Stomach (tissue), 9 donors: ENCODE measurements around the gene CLIP2. TPM values are rescaled to one million over a fixed set of nuclear protein-coding genes. Genes with fewer than 3 reads are reported as not detected.

Source experiments
- DNase-seq, 2 donors: peaks; one replicate each; pipeline versions ENCODE4 v3.0.0 to v3.0.0-alpha.2; 2013 to 2019
- H3K27ac ChIP-seq, 5 donors: fragments of 200-600 bp in 4 of 5; sonication (generic) in 4 of 5; one replicate each; pipeline ENCODE4 v1.5.1; 2013 to 2019; ENCODE audit warnings: mild to moderate bottlenecking in 1 of 5, moderate library complexity in 1 of 5
- H3K27me3 ChIP-seq, 3 donors: fragments of 200-600 bp; sonication (generic); one replicate each; pipeline ENCODE4 v1.5.1; 2017 to 2019; ENCODE audit warnings: mixed run types in 1 of 3
- H3K36me3 ChIP-seq, 4 donors: fragments of 200-600 bp; sonication (generic); 1 replicate in 3 of 4; 2 replicates in 1 of 4; pipeline ENCODE4 v1.5.1; 2016 to 2019
- H3K4me1 ChIP-seq, 4 donors: fragments of 200-600 bp; sonication (generic); one replicate each; pipeline ENCODE4 v1.5.1; 2016 to 2019
- H3K4me3 ChIP-seq, 4 donors: fragments of 200-600 bp; sonication (generic) in 3 of 4; one replicate each; pipeline ENCODE4 v1.5.1; 2016 to 2019; ENCODE audit warnings: mild to moderate bottlenecking in 1 of 4
- H3K9me3 ChIP-seq, 4 donors: fragments of 200-600 bp; sonication (generic); one replicate each; pipeline ENCODE4 v1.5.1; 2016 to 2019
- CTCF ChIP-seq, 7 experiments: fragments of 450-650 bp in 4 of 7; fragments of 200-600 bp in 3 of 7; sonication (generic) in 3 of 7; IDR thresholded peaks; one replicate each; pipeline ENCODE4 v1.5.1; 2016 to 2019; ENCODE audit warnings: antibody characterized with exemption in 7 of 7, control low read depth in 2 of 7, mild to moderate bottlenecking in 1 of 7
- EP300 ChIP-seq: sonication (generic); formaldehyde crosslinking; IDR thresholded peaks from one replicate; pipeline ENCODE4 v1.6.1; 2017; ENCODE audit warnings: antibody characterized with exemption
- POLR2A ChIP-seq, 4 donors: fragments of 450-650 bp; IDR thresholded peaks; one replicate each; pipeline ENCODE4 v1.6.1; 2016; ENCODE audit warnings: antibody characterized with exemption in 4 of 4, control low read depth in 2 of 4, mild to moderate bottlenecking in 1 of 4, moderate library complexity in 1 of 4
- POLR2AphosphoS5 ChIP-seq, 3 donors: sonication (generic); formaldehyde crosslinking; IDR thresholded peaks; one replicate each; pipeline ENCODE4 v1.6.1; 2016; ENCODE audit warnings: antibody characterized with exemption in 3 of 3
- WGBS, 5 donors: extraction: QIAGEN DNeasy Blood & Tissue Kit in 3 of 5; methylation state at CpG; one replicate each; pipeline versions ENCODE4 v1.1.5 to v1.1.7; 2013 to 2018; 5-methylcytosine and 5-hydroxymethylcytosine counted together
- intact Hi-C: fragments of 100-400 bp; cut with DNase I; formaldehyde crosslinking; loops from one replicate; pipeline ENCODE4 v1.15.1; 2023; ENCODE audit warnings: low total_unique reads
- polyA plus RNA-seq, 3 donors: library from polyadenylated mRNA; stranded (reverse); fragments of 200-250 nt; gene quantifications; one replicate each; pipeline ENCODE4 v1.2.3, GENCODE V29; 2013
- total RNA-seq, 5 donors: library from RNA; depleted of rRNA; stranded (reverse); fragments of >200 nt; gene quantifications; one replicate each; pipeline versions ENCODE4 v1.1.0 to v1.2.3, GENCODE V29; 2014 to 2016
- donor health status: healthy with polysubstance abuse.
- donor health status: Bipolar disorder and iron deficiency.
- donor health status: healthy.

Gene CLIP2
- total and polyA plus RNA-seq, 8 donors, result 4.5 to 485 (median 23.9) TPM

- Histone ChIP-seq H3K27ac (no peak overlapping the region), H3K36me3 (peaks cover 11 to 70% (median 54%) of the 10 kb centered on the region in 4 donors), H3K4me1 (peaks cover 0 to under 1% (median 0%) of the 10 kb centered on the region in 4 donors), H3K27me3 (no peaks in the 10 kb centered on the region), H3K9me3 (no peaks in the 10 kb centered on the region), H3K4me3 (no peak overlapping the region)
- TF ChIP-seq CTCF (IDR thresholded peaks at IDR 0.05) (no peak), POLR2A (IDR thresholded peaks at IDR 0.05) (no peak), POLR2AphosphoS5 (IDR thresholded peaks at IDR 0.05) (no peak), EP300 (no peak)
- intact Hi-C loops, result no loop called here
- DNase-seq, result peak in 1 of 2 donors; percentile 83
- WGBS, 5 donors, result 61 to 69% (median 68%) methylated on average over 10 of the region's 10 CpGs
Observed at GRCh38 chr7:74365322-74366022, 76.3 kb downstream of the CLIP2 start.

GRCh38 chr7:74371381-74372341 is 82.5 kb downstream of the CLIP2 start:
- intact Hi-C loops, result no loop called here
- Histone ChIP-seq H3K36me3 (peaks cover 8 to 27% (median 19%) of the 10 kb centered on the region in 4 donors), H3K27ac (peak overlapping the region; percentile 17 to 81 (median 66)), H3K27me3 (no peaks in the 10 kb centered on the region), H3K4me1 (peaks cover 15 to 35% (median 24%) of the 10 kb centered on the region in 4 donors), H3K4me3 (peak overlapping the region; percentile 13 to 26 (median 18)), H3K9me3 (no peaks in the 10 kb centered on the region)
- TF ChIP-seq POLR2AphosphoS5 (IDR thresholded peaks at IDR 0.05) (no peak), POLR2A (IDR thresholded peaks at IDR 0.05) (no peak), EP300 (no peak), CTCF (IDR thresholded peaks at IDR 0.05) (no peak)
- 24 to 39% (median 31%) methylated on average over 13 of the region's 13 CpGs for WGBS, 5 donors
- DNase-seq, result peak; percentile 66 to 77

GRCh38 chr7:74372511-74373111 is 83.4 kb downstream of the CLIP2 start:
- peaks cover 8 to 30% (median 28%) of the 10 kb centered on the region in 4 donors for H3K36me3 ChIP-seq
- intact Hi-C loops, result no loop called here
- WGBS, 5 donors, result 41 to 73% (median 55%) methylated on average over 23 to 28 of the region's 28 CpGs
- H3K27me3 ChIP-seq, result no peaks in the 10 kb centered on the region
- peak overlapping the region in 4 of 5 donors; percentile 65 to 81 (median 68) for H3K27ac ChIP-seq
- no peaks in the 10 kb centered on the region for H3K9me3 ChIP-seq
- peak in 1 of 2 donors; percentile 83 for DNase-seq
- H3K4me3 ChIP-seq, result peak overlapping the region in 2 of 4 donors; percentile 4 to 26
- peaks cover 15 to 35% (median 24%) of the 10 kb centered on the region in 4 donors for H3K4me1 ChIP-seq
- TF ChIP-seq EP300 (no peak), POLR2A (IDR thresholded peaks at IDR 0.05) (no peak), CTCF (IDR thresholded peaks at IDR 0.05) (no peak), POLR2AphosphoS5 (IDR thresholded peaks at IDR 0.05) (no peak)

- Histone ChIP-seq H3K27me3 (no peaks in the 10 kb centered on the region), H3K27ac (peak overlapping the region in 2 of 5 donors; percentile 65 to 81), H3K4me3 (no peak overlapping the region), H3K36me3 (peaks cover 8 to 31% (median 27%) of the 10 kb centered on the region in 4 donors), H3K4me1 (peaks cover 15 to 35% (median 24%) of the 10 kb centered on the region in 4 donors), H3K9me3 (no peaks in the 10 kb centered on the region)
- WGBS, 5 donors, result 67 to 76% (median 73%) methylated on average over 3 of the region's 3 CpGs
- TF ChIP-seq POLR2AphosphoS5 (IDR thresholded peaks at IDR 0.05), result no peak
- TF ChIP-seq EP300, result no peak
- TF ChIP-seq POLR2A (IDR thresholded peaks at IDR 0.05), result no peak
- no peak for TF ChIP-seq CTCF (IDR thresholded peaks at IDR 0.05)
- intact Hi-C loops, result no loop called here
- no peak for DNase-seq
Observed at GRCh38 chr7:74373536-74373935, 84.3 kb downstream of the CLIP2 start.
